Kidney (tissue), 14 donors: Measurements from ENCODE around the gene RNU6-9. TPM values are rescaled to one million over a fixed set of nuclear protein-coding genes. Genes with fewer than 3 reads are reported as not detected.

Source experiments
- DNase-seq, 5 donors: peaks; one replicate each; pipeline ENCODE4 v3.0.0-alpha.2; 2013 to 2020
- FAIRE-seq: peaks from 2 replicates; lab custom pipeline; 2012; peaks lifted over from hg19 to GRCh38; lab: Jason Lieb, UNC
- H3K27ac ChIP-seq, 2 donors: one replicate each; pipeline ENCODE4 v1.7.0; 2013; ENCODE audit warnings: low read depth in 2 of 2, low read length in 2 of 2, inconsistent platforms in 1 of 2
- H3K27me3 ChIP-seq: one replicate; pipeline ENCODE4 v1.7.1; 2013; ENCODE audit warnings: low read length, inconsistent platforms; ENCODE audit not compliant: control insufficient read depth, insufficient read depth
- H3K36me3 ChIP-seq, 3 donors: one replicate each; pipeline versions ENCODE4 v1.7.0 to v1.7.1; 2013; ENCODE audit warnings: low read length in 3 of 3, control low read depth in 1 of 3, inconsistent platforms in 1 of 3; ENCODE audit not compliant: insufficient read depth in 3 of 3, control insufficient read depth in 2 of 3
- H3K4me1 ChIP-seq, 3 donors: one replicate each; pipeline versions ENCODE4 v1.7.0 to v1.7.1; 2013; ENCODE audit warnings: low read length in 3 of 3, inconsistent platforms in 1 of 3, low read depth in 1 of 3; ENCODE audit not compliant: control insufficient read depth in 2 of 3, insufficient read depth in 2 of 3
- H3K4me3 ChIP-seq, 3 donors: one replicate each; pipeline versions ENCODE4 v1.7.0 to v1.8.1; 2013; ENCODE audit warnings: low read length in 3 of 3, control low read depth in 1 of 3, inconsistent platforms in 1 of 3
- H3K9ac ChIP-seq, 3 donors: one replicate each; pipeline versions ENCODE4 v1.7.0 to v1.7.1; 2013; ENCODE audit warnings: low read length in 3 of 3, control low read depth in 1 of 3, inconsistent platforms in 1 of 3
- H3K9me3 ChIP-seq, 3 donors: one replicate each; pipeline versions ENCODE4 v1.7.0 to v1.7.1; 2013; ENCODE audit warnings: low read length in 3 of 3, control low read depth in 1 of 3, inconsistent platforms in 1 of 3; ENCODE audit not compliant: control insufficient read depth in 2 of 3, insufficient read depth in 1 of 3
- intact Hi-C: fragments of 100-400 bp; cut with DNase I; formaldehyde crosslinking; loops from one replicate; pipeline ENCODE4 v1.11.1; 2022
- polyA plus RNA-seq: library from polyadenylated mRNA; stranded (reverse); fragments of 350-450 nt; fragmentation: Illumina TruSeq; extraction: RNeasy Lipid Tissue Mini Kit (QIAGEN cat#74804); gene quantifications from one replicate; pipeline ENCODE4 v1.2.3, GENCODE V29; 2014; ENCODE audit warnings: low read depth, low replicate concordance; ENCODE audit not compliant: insufficient read depth
- total RNA-seq: library from RNA; stranded (reverse); fragmentation: NEBNext Ultra II Directional; extraction: Animal tissue kit (Norgen Biotek cat#: 25700); gene quantifications from one replicate; pipeline ENCODE4 v1.2.1, GENCODE V29; 2021
- TF ChIP-seq, protein P1 (sequence below): IDR thresholded peaks from 3 replicates; pipeline ENCODE4 v1.5.1; 2012; ENCODE audit warnings: mild to moderate bottlenecking, moderate library complexity, borderline replicate concordance; ENCODE audit not compliant: insufficient read depth; ENCODE audit errors: extremely low read depth
- donor health status: control.
- donor health status: control.
- donor health status: control.
- donor health status: control.
- donor health status: control.
- donor health status: DM: yes; HTN: yes; CAD: no.
- donor health status: Normal renal cell carcinoma (clear cell type).

Gene RNU6-9
- total and polyA plus RNA-seq, 2 donors from 2014 or later, result not detected

DNA sequence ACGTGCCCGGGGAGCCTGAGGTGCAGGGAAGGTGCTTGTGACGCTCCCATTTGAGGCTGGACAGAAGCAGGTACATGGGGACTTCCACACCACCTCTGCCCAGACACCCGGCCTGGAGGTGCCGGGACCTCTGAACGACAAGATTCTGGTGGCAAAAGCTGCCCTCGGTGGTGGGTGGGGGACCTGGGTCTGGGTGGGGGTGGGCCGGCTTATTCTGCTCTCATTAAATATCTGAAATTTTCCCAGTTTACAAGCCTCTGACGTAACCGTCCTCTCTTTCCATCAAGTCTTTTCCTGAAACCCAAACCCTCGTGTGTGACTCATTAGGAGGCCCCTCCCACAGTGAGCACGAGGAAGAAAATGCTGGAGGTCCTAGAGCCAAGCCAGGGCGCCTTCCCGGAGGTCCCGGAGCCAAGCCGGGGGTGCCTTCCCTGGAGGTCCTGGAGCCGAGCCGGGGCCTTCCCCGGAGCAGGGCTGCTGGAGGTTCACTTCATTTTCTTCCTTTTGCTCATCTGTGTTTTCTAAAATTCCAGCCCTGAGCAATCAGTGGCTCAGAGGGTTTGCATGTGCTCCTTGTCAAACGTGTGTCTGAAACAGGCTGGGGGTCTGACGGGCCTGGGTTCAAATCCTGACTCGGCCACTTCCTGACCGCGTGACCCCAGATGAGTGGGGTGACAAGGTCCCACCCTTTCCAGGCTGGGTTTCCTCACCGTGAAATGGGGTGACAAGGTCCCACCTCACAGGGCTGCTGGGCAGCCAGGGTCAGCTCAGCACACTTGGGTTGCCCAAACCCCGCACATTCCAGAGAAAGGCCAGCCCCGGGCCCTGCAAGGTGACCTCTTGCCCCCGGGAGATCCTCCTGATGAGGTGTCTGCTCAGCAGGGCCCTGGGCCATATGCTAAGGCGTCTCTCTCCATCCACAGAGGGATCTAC lies 23.8 kb upstream of the RNU6-9 start:
- intact Hi-C loops, result no loop called here
- DNase-seq (peak in 1 of 5 donors; percentile 94), FAIRE-seq (no peak)
- Histone ChIP-seq H3K4me1 (peaks cover 0 to 4% (median 0%) of the 10 kb centered on the region in 3 donors), H3K4me3 (no peak overlapping the region), H3K9ac (no peak overlapping the region), H3K9me3 (no peaks in the 10 kb centered on the region), H3K36me3 (peaks cover 0 to 10% (median 0%) of the 10 kb centered on the region in 3 donors), H3K27me3 (no peaks in the 10 kb centered on the region), H3K27ac (peak overlapping the region; percentile 34 to 91)
- TF ChIP-seq, protein P1, sequence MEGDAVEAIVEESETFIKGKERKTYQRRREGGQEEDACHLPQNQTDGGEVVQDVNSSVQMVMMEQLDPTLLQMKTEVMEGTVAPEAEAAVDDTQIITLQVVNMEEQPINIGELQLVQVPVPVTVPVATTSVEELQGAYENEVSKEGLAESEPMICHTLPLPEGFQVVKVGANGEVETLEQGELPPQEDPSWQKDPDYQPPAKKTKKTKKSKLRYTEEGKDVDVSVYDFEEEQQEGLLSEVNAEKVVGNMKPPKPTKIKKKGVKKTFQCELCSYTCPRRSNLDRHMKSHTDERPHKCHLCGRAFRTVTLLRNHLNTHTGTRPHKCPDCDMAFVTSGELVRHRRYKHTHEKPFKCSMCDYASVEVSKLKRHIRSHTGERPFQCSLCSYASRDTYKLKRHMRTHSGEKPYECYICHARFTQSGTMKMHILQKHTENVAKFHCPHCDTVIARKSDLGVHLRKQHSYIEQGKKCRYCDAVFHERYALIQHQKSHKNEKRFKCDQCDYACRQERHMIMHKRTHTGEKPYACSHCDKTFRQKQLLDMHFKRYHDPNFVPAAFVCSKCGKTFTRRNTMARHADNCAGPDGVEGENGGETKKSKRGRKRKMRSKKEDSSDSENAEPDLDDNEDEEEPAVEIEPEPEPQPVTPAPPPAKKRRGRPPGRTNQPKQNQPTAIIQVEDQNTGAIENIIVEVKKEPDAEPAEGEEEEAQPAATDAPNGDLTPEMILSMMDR, result no peak

DNA sequence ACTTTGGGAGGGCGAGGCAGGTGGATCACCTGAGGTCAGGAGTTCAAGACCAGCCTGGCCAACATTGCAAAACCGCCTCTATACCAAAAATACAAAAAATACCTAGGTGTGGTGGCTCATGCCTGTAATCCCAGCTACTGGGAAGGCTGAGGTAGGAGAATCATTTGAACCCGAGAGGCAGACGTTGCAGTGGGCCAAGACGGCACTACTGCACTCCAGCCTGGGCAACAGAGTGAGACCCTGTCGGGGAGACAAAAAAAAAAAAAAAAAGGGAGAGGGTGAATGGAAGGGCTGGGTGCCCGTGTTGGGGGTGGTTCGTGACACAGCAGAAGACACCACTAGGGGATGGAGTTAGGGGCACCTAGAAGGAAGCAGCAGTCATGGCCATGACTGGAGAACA lies 23.0 kb upstream of the RNU6-9 start:
- Histone ChIP-seq H3K9ac (no peak overlapping the region), H3K9me3 (no peaks in the 10 kb centered on the region), H3K36me3 (peaks cover 0 to 10% (median 0%) of the 10 kb centered on the region in 3 donors), H3K4me3 (no peak overlapping the region), H3K27me3 (no peaks in the 10 kb centered on the region), H3K27ac (peak overlapping the region; percentile 34 to 91), H3K4me1 (peaks cover 0 to 4% (median 0%) of the 10 kb centered on the region in 3 donors)
- intact Hi-C loops, result no loop called here
- no peak for DNase-seq
- no peak for FAIRE-seq
- TF ChIP-seq, protein P1, result no peak

DNA sequence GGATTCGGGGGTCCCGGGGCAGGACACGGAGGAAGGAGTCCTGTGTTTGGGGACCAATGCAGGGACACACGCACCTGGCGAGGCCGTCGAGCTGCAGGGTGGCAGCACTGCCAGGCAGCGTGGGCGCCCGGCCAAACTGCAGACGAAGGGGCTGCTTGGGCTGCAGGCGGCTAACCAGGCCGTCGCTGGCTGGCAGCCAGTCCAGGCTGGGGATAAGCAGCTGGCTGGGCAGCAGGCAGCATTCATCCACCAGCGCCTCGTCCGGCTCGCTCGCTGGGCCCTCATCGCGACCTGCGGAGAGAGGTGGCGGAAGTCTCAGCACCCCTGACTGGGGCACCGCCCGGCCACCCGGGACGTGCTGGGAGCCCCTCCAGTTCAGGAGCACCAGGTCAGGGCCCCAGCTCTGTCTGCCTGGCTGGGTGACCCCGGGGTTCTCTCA lies 22.3 kb upstream of the RNU6-9 start:
- Histone ChIP-seq H3K4me1 (peaks cover 0 to 4% (median 0%) of the 10 kb centered on the region in 3 donors), H3K27me3 (no peaks in the 10 kb centered on the region), H3K27ac (no peak overlapping the region), H3K9ac (no peak overlapping the region), H3K4me3 (no peak overlapping the region), H3K36me3 (peaks cover 0 to 10% (median 0%) of the 10 kb centered on the region in 3 donors), H3K9me3 (no peaks in the 10 kb centered on the region)
- intact Hi-C loops, result no loop called here
- DNase-seq, result peak in 2 of 5 donors; percentile 37 to 91
- no peak for FAIRE-seq
- TF ChIP-seq, protein P1, result no peak
